Activated naive CD8-positive, alpha-beta T cell treated with anti-CD3 and anti-CD28 coated beads for 36 hours (primary cell): ENCODE data around the gene KCTD14. TPM values are rescaled to one million over a fixed set of nuclear protein-coding genes. Genes with fewer than 3 reads are reported as not detected.
"Not testable (repeated sequence)": the region's sequence is repeated elsewhere in the genome, so short reads cannot be mapped to it uniquely, and the experiment has no call there.

Experiments
- DNase-seq: peaks from one replicate; pipeline ENCODE4 v3.0.0; 2021
- H3K27ac Mint-ChIP-seq: one replicate; pipeline ENCODE4 v1.8.0; 2022; ENCODE audit warnings: mild to moderate bottlenecking, moderate library complexity, mixed read lengths
- H3K27me3 Mint-ChIP-seq: one replicate; pipeline ENCODE4 v1.8.0; 2022; ENCODE audit warnings: mild to moderate bottlenecking, mixed read lengths
- H3K36me3 Mint-ChIP-seq: one replicate; pipeline ENCODE4 v1.8.0; 2021; ENCODE audit warnings: mild to moderate bottlenecking, mixed read lengths
- H3K4me1 Mint-ChIP-seq: one replicate; pipeline ENCODE4 v1.8.0; 2021; ENCODE audit warnings: mixed read lengths
- H3K4me3 Mint-ChIP-seq: one replicate; pipeline ENCODE4 v1.8.0; 2022; ENCODE audit warnings: mild to moderate bottlenecking, moderate library complexity, mixed read lengths
- H3K9me3 Mint-ChIP-seq: one replicate; pipeline ENCODE4 v1.8.0; 2022; ENCODE audit warnings: mixed read lengths
- total RNA-seq, 2 experiments: library from RNA; stranded (reverse); gene quantifications; one replicate each; pipeline ENCODE4 v1.2.3, GENCODE V29; 2021

The KCTD14 gene
- total RNA-seq, 2 experiments from 2014 or later: 0.12 to 0.50 TPM

- Mint-ChIP-seq H3K4me1 (no peaks in the 10 kb centered on the region), H3K27me3 (peaks cover 25% of the 10 kb centered on the region), H3K9me3 (no peaks in the 10 kb centered on the region), H3K27ac (no peak overlapping the region), H3K36me3 (no peaks in the 10 kb centered on the region), H3K4me3 (no peak overlapping the region)
- DNase-seq: no peak
Observed at GRCh38 chr11:78019808-78020207, 3.3 kb downstream of the KCTD14 start.

GRCh38 chr11:78015878-78016277 is 7.2 kb downstream of the KCTD14 start:
- H3K27ac Mint-ChIP-seq: no peak overlapping the region
- H3K27me3 Mint-ChIP-seq: no peaks in the 10 kb centered on the region
- DNase-seq: no peak
- no peaks in the 10 kb centered on the region for H3K36me3 Mint-ChIP-seq
- H3K4me3 Mint-ChIP-seq: no peak overlapping the region
- H3K9me3 Mint-ChIP-seq: no peaks in the 10 kb centered on the region
- H3K4me1 Mint-ChIP-seq: no peaks in the 10 kb centered on the region

- H3K36me3 Mint-ChIP-seq, H3K4me1 Mint-ChIP-seq, H3K27me3 Mint-ChIP-seq, H3K9me3 Mint-ChIP-seq, DNase-seq, H3K27ac Mint-ChIP-seq, H3K4me3 Mint-ChIP-seq: not testable (repeated sequence)
Observed at GRCh38 chr11:78014937-78015520, 8.0 kb downstream of the KCTD14 start.

GRCh38 chr11:78011301-78011700 is 11.8 kb downstream of the KCTD14 start:
- H3K9me3 Mint-ChIP-seq: no peaks in the 10 kb centered on the region
- H3K27me3 Mint-ChIP-seq: no peaks in the 10 kb centered on the region
- no peak overlapping the region for H3K27ac Mint-ChIP-seq
- no peaks in the 10 kb centered on the region for H3K36me3 Mint-ChIP-seq
- DNase-seq: no peak
- H3K4me3 Mint-ChIP-seq: no peak overlapping the region
- no peaks in the 10 kb centered on the region for H3K4me1 Mint-ChIP-seq

- Mint-ChIP-seq H3K27me3 (no peaks in the 10 kb centered on the region), H3K36me3 (no peaks in the 10 kb centered on the region), H3K27ac (no peak overlapping the region), H3K4me1 (no peaks in the 10 kb centered on the region), H3K4me3 (no peak overlapping the region), H3K9me3 (no peaks in the 10 kb centered on the region)
- DNase-seq: no peak
Observed at GRCh38 chr11:78010755-78011154, 12.3 kb downstream of the KCTD14 start.

GRCh38 chr11:78010304-78010703 is 12.8 kb downstream of the KCTD14 start:
- H3K4me1 Mint-ChIP-seq: no peaks in the 10 kb centered on the region
- no peaks in the 10 kb centered on the region for H3K9me3 Mint-ChIP-seq
- H3K36me3 Mint-ChIP-seq: no peaks in the 10 kb centered on the region
- no peak for DNase-seq
- no peak overlapping the region for H3K4me3 Mint-ChIP-seq
- no peaks in the 10 kb centered on the region for H3K27me3 Mint-ChIP-seq
- no peak overlapping the region for H3K27ac Mint-ChIP-seq

GRCh38 chr11:78009062-78009461 is 14.0 kb downstream of the KCTD14 start:
- H3K9me3 Mint-ChIP-seq: no peaks in the 10 kb centered on the region
- H3K4me1 Mint-ChIP-seq: no peaks in the 10 kb centered on the region
- DNase-seq: no peak
- peaks cover 5% of the 10 kb centered on the region for H3K27me3 Mint-ChIP-seq
- H3K27ac Mint-ChIP-seq: no peak overlapping the region
- no peak overlapping the region for H3K4me3 Mint-ChIP-seq
- no peaks in the 10 kb centered on the region for H3K36me3 Mint-ChIP-seq

- Mint-ChIP-seq H3K9me3 (no peaks in the 10 kb centered on the region), H3K27me3 (peaks cover 5% of the 10 kb centered on the region), H3K4me1 (no peaks in the 10 kb centered on the region), H3K36me3 (no peaks in the 10 kb centered on the region), H3K27ac (no peak overlapping the region), H3K4me3 (no peak overlapping the region)
- DNase-seq: peak; percentile 7
Observed at GRCh38 chr11:78000193-78000592, 22.9 kb downstream of the KCTD14 start.

- Mint-ChIP-seq H3K36me3 (no peaks in the 10 kb centered on the region), H3K4me1 (peaks cover 2% of the 10 kb centered on the region), H3K4me3 (no peak overlapping the region), H3K27me3 (peaks cover 4% of the 10 kb centered on the region), H3K9me3 (no peaks in the 10 kb centered on the region), H3K27ac (no peak overlapping the region)
- no peak for DNase-seq
Observed at GRCh38 chr11:77999446-78000030, 23.5 kb downstream of the KCTD14 start.

GRCh38 chr11:77994434-77995362 is 28.4 kb downstream of the KCTD14 start, which contains the start of gene INTS4:
INTS4 (minus strand) TSS chr11:77994668; CDS start chr11:77994643, 25 bp downstream.
- Mint-ChIP-seq H3K4me3 (peak within 1 kb of the TSS; percentile 96), H3K27ac (peak within 1 kb of the TSS; percentile 92), H3K36me3 (peaks cover 4% of the 10 kb centered on the region), H3K4me1 (peaks cover 13% of the 10 kb centered on the region), H3K9me3 (no peaks in the 10 kb centered on the region), H3K27me3 (no peaks in the 10 kb centered on the region)
- peak; percentile 98 for DNase-seq

GRCh38 chr11:77993902-77994301 is 29.2 kb downstream of the KCTD14 start:
- H3K27me3 Mint-ChIP-seq: no peaks in the 10 kb centered on the region
- peak overlapping the region; percentile 96 for H3K4me3 Mint-ChIP-seq
- no peak for DNase-seq
- peaks cover 13% of the 10 kb centered on the region for H3K4me1 Mint-ChIP-seq
- peak overlapping the region; percentile 92 for H3K27ac Mint-ChIP-seq
- H3K9me3 Mint-ChIP-seq: no peaks in the 10 kb centered on the region
- H3K36me3 Mint-ChIP-seq: peaks cover 4% of the 10 kb centered on the region

GRCh38 chr11:77990981-77991380 is 32.1 kb downstream of the KCTD14 start:
- Mint-ChIP-seq H3K4me3 (no peak overlapping the region), H3K9me3 (no peaks in the 10 kb centered on the region), H3K4me1 (peaks cover 21% of the 10 kb centered on the region), H3K36me3 (peaks cover 18% of the 10 kb centered on the region), H3K27me3 (no peaks in the 10 kb centered on the region), H3K27ac (no peak overlapping the region)
- no peak for DNase-seq

- peaks cover 24% of the 10 kb centered on the region for H3K4me1 Mint-ChIP-seq
- peaks cover 35% of the 10 kb centered on the region for H3K36me3 Mint-ChIP-seq
Observed at GRCh38 chr11:77986456-77986855, 36.6 kb downstream of the KCTD14 start.

GRCh38 chr11:77981346-77981947 is 41.6 kb downstream of the KCTD14 start:
- H3K27me3 Mint-ChIP-seq: no peaks in the 10 kb centered on the region
- H3K36me3 Mint-ChIP-seq: peaks cover 37% of the 10 kb centered on the region
- peaks cover 18% of the 10 kb centered on the region for H3K4me1 Mint-ChIP-seq
- no peak overlapping the region for H3K27ac Mint-ChIP-seq
- DNase-seq: no peak
- H3K4me3 Mint-ChIP-seq: no peak overlapping the region
- no peaks in the 10 kb centered on the region for H3K9me3 Mint-ChIP-seq

More at GRCh38 chr11:77986456-77986855, 36.6 kb downstream of the KCTD14 start:
- DNase-seq, H3K9me3 Mint-ChIP-seq, H3K27ac Mint-ChIP-seq, H3K4me3 Mint-ChIP-seq, H3K27me3 Mint-ChIP-seq: not testable (repeated sequence)

- no peak overlapping the region for H3K4me3 Mint-ChIP-seq
- no peaks in the 10 kb centered on the region for H3K4me1 Mint-ChIP-seq
- peaks cover 19% of the 10 kb centered on the region for H3K36me3 Mint-ChIP-seq
- H3K9me3 Mint-ChIP-seq: no peaks in the 10 kb centered on the region
- no peak for DNase-seq
- no peak overlapping the region for H3K27ac Mint-ChIP-seq
- H3K27me3 Mint-ChIP-seq: no peaks in the 10 kb centered on the region
Observed at GRCh38 chr11:77968337-77968736, 54.7 kb downstream of the KCTD14 start.
